ENCODE results near the gene CFAP45.

CFAP45 gene

GRCh38 chr1:159923203-159924024 lies 23.4 kb upstream of the CFAP45 start:
- DNase-seq = peak; percentile 89

- peak; percentile 32 for DNase-seq
Measured at GRCh38 chr1:159922511-159923202, 22.7 kb upstream of the CFAP45 start.

- DNase-seq = no peak
Measured at GRCh38 chr1:159921700-159922504, 21.9 kb upstream of the CFAP45 start.

- no peak for DNase-seq
Measured at GRCh38 chr1:159921251-159921650, 21.3 kb upstream of the CFAP45 start.

GRCh38 chr1:159920651-159921050 lies 20.7 kb upstream of the CFAP45 start:
- DNase-seq = no peak

- no peak for DNase-seq
Measured at GRCh38 chr1:159920202-159920601, 20.2 kb upstream of the CFAP45 start.

- DNase-seq = no peak
Measured at GRCh38 chr1:159919236-159919865, 19.4 kb upstream of the CFAP45 start.

- DNase-seq = no peak
Measured at GRCh38 chr1:159918352-159919200, 18.6 kb upstream of the CFAP45 start.

GRCh38 chr1:159917533-159918351 lies 17.8 kb upstream of the CFAP45 start:
- DNase-seq = no peak

- no peak for DNase-seq
Measured at GRCh38 chr1:159916242-159917051, 16.5 kb upstream of the CFAP45 start.

GRCh38 chr1:159915571-159916241 lies 15.7 kb upstream of the CFAP45 start:
- no peak for DNase-seq

GRCh38 chr1:159914252-159915018 lies 14.5 kb upstream of the CFAP45 start:
- DNase-seq = no peak

GRCh38 chr1:159913451-159914192 lies 13.7 kb upstream of the CFAP45 start:
- no peak for DNase-seq

GRCh38 chr1:159911326-159912070 lies 11.5 kb upstream of the CFAP45 start:
- DNase-seq = no peak

GRCh38 chr1:159908031-159908940 lies 8.3 kb upstream of the CFAP45 start:
- no peak for DNase-seq

- DNase-seq = no peak
Measured at GRCh38 chr1:159906960-159907359, 7.0 kb upstream of the CFAP45 start.
